SK-N-SH (cell line): ENCODE data around the gene CSTPP1. TPM values are rescaled to one million over a fixed set of nuclear protein-coding genes. Genes with fewer than 3 reads are reported as not detected.

Experiments
- CTCF ChIA-PET: fragments of 300-600, 350-600 bp; formaldehyde crosslinking; extraction: SDS; loops from one replicate; lab custom pipeline; 2021; lab: Yijun Ruan, JAX
- POLR2A ChIA-PET: fragments of 350-600 bp; sonication (Branson Sonifier 250); formaldehyde crosslinking; extraction: SDS; loops from one replicate; lab custom pipeline; 2020; ENCODE audit warnings: antibody characterized with exemption, inconsistent platforms; lab: Yijun Ruan, JAX
- DNase-seq: peaks from one replicate; pipeline ENCODE4 v3.0.0; 2012
- H2AFZ ChIP-seq: fragments of 200-600 bp; sonication (generic); 2 replicates; pipeline ENCODE4 v1.8.1; 2016; ENCODE audit warnings: antibody characterized with exemption, mild to moderate bottlenecking, low read depth
- H3F3A ChIP-seq: fragments of 200-600 bp; sonication (generic); replicated peaks from 2 replicates; pipeline ENCODE3; 2016; ENCODE audit warnings: antibody characterized with exemption, mild to moderate bottlenecking; ENCODE audit not compliant: insufficient read depth
- H3K27ac ChIP-seq, 2 experiments: fragments of 200-500 bp in 1 of 2; fragments of 200-600 bp in 1 of 2; sonication (Bioruptor generic) in 1 of 2; sonication (generic), shearing (Covaris generic) in 1 of 2; 2 replicates each; pipeline versions ENCODE4 v1.5.1 to v1.6.1; 2014 to 2016; ENCODE audit warnings: low read depth in 2 of 2, inconsistent platforms in 1 of 2, low read length in 1 of 2, mild to moderate bottlenecking in 1 of 2, mixed read lengths in 1 of 2
- H3K27me3 ChIP-seq: fragments of 200-600 bp; sonication (generic), shearing (Covaris generic); 2 replicates; pipeline ENCODE4 v1.6.1; 2016; ENCODE audit warnings: mixed run types; ENCODE audit not compliant: insufficient read depth
- H3K36me3 ChIP-seq, 2 experiments: fragments of 200-500 bp in 1 of 2; fragments of 200-600 bp in 1 of 2; sonication (Bioruptor generic) in 1 of 2; sonication (generic) in 1 of 2; replicated peaks in 1 of 2; 2 replicates each; pipeline versions ENCODE3 to v1.5.1; 2014 to 2016; ENCODE audit warnings: low read length in 1 of 2, mild to moderate bottlenecking in 1 of 2; ENCODE audit not compliant: insufficient read depth in 2 of 2, control insufficient read depth in 1 of 2
- H3K4me1 ChIP-seq, 2 experiments: fragments of 200-500 bp in 1 of 2; fragments of 200-600 bp in 1 of 2; sonication (Bioruptor generic) in 1 of 2; sonication (generic), shearing (Covaris generic) in 1 of 2; 2 replicates each; pipeline versions ENCODE4 v1.5.1 to v1.6.1; 2014 to 2016; ENCODE audit warnings: low read depth in 1 of 2, low read length in 1 of 2, mixed run types in 1 of 2; ENCODE audit not compliant: insufficient read depth in 2 of 2, control insufficient read depth in 1 of 2
- H3K4me2 ChIP-seq: fragments of 200-600 bp; sonication (generic), shearing (Covaris generic); 2 replicates; pipeline ENCODE4 v1.6.1; 2017; ENCODE audit warnings: mixed run types
- H3K4me3 ChIP-seq, 2 experiments: fragments of 200-500 bp in 1 of 2; fragments of 200-600 bp in 1 of 2; sonication (Bioruptor generic) in 1 of 2; sonication (generic), shearing (Covaris generic) in 1 of 2; 2 replicates each; pipeline versions ENCODE4 v1.5.1 to v1.8.1; 2014 to 2016; ENCODE audit warnings: low read depth in 2 of 2, inconsistent platforms in 1 of 2, low read length in 1 of 2, mild to moderate bottlenecking in 1 of 2, mixed read lengths in 1 of 2, moderate library complexity in 1 of 2
- H3K79me2 ChIP-seq: fragments of 200-600 bp; sonication (generic); 2 replicates; pipeline ENCODE4 v1.8.1; 2017; ENCODE audit warnings: mild to moderate bottlenecking; ENCODE audit not compliant: insufficient read depth
- H3K9ac ChIP-seq: fragments of 200-600 bp; sonication (generic); 2 replicates; pipeline ENCODE4 v1.6.1; 2017; ENCODE audit warnings: mixed run types
- H3K9me2 ChIP-seq: fragments of 200-600 bp; sonication (generic); 2 replicates; pipeline ENCODE4 v1.6.1; 2017; ENCODE audit warnings: mixed run types
- H3K9me3 ChIP-seq: fragments of 200-600 bp; sonication (generic); 2 replicates; pipeline ENCODE4 v1.6.1; 2017; ENCODE audit warnings: mixed run types, mild to moderate bottlenecking, moderate library complexity
- H4K20me1 ChIP-seq: fragments of 200-600 bp; sonication (generic); 2 replicates; pipeline ENCODE4 v1.6.1; 2017; ENCODE audit warnings: mild to moderate bottlenecking, mixed run types; ENCODE audit not compliant: insufficient read depth
- ELF1 ChIP-seq: IDR thresholded peaks from 2 replicates; pipeline ENCODE4 v1.4.0; 2012
- FOSL2 ChIP-seq: IDR thresholded peaks from 2 replicates; pipeline ENCODE4 v1.4.0; 2012; ENCODE audit warnings: low read depth, mild to moderate bottlenecking, moderate library complexity, borderline replicate concordance
- FOXM1 ChIP-seq: IDR thresholded peaks from 2 replicates; pipeline ENCODE4 v1.4.0; 2012; ENCODE audit warnings: low read depth, mild to moderate bottlenecking
- IRF3 ChIP-seq: fragments of 150-350 bp; IDR thresholded peaks from 2 replicates; pipeline ENCODE4 v1.6.1; 2016; ENCODE audit warnings: mild to moderate bottlenecking, low read depth, low read length
- MAX ChIP-seq: IDR thresholded peaks from 2 replicates; pipeline ENCODE4 v1.4.0; 2012; ENCODE audit warnings: low read depth
- NRF1 ChIP-seq: IDR thresholded peaks from 2 replicates; pipeline ENCODE4 v1.6.1; 2012; ENCODE audit warnings: low read depth, mild to moderate bottlenecking, low read length
- RAD21 ChIP-seq: IDR thresholded peaks from 2 replicates; pipeline ENCODE4 v1.6.1; 2012; ENCODE audit warnings: mild to moderate bottlenecking, low read length
- RCOR1 ChIP-seq: fragments of 150-350 bp; IDR thresholded peaks from 2 replicates; pipeline ENCODE4 v1.6.1; 2017; ENCODE audit warnings: antibody characterized with exemption, low read length
- REST ChIP-seq: IDR thresholded peaks from 2 replicates; pipeline ENCODE4 v1.6.1; 2012; ENCODE audit warnings: mild to moderate bottlenecking, low read depth, low read length, moderate library complexity
- TAF1 ChIP-seq: IDR thresholded peaks from 2 replicates; pipeline ENCODE4 v1.6.1; 2012; ENCODE audit warnings: low read depth, mild to moderate bottlenecking, low read length, moderate library complexity, borderline replicate concordance
- TCF12 ChIP-seq: IDR thresholded peaks from 2 replicates; pipeline ENCODE4 v1.4.0; 2012
- YY1 ChIP-seq: IDR thresholded peaks from 2 replicates; pipeline ENCODE4 v1.4.0; 2012; ENCODE audit warnings: low read depth, mild to moderate bottlenecking
- WGBS: methylation state at CpG from one replicate; pipeline ENCODE4 v1.1.6; 2017; ENCODE audit warnings: low lambda C conversion rate; 5-methylcytosine and 5-hydroxymethylcytosine counted together
- polyA plus RNA-seq, 3 experiments: library from polyadenylated mRNA; depleted of rRNA; stranded (reverse); fragments of >200 nt; gene quantifications; 2 replicates each; pipeline ENCODE4 v1.2.3, GENCODE V29; 2012
- TF ChIP-seq, protein P1 (sequence below): fragments of 200-600 bp; sonication (generic); IDR thresholded peaks from 2 replicates; pipeline ENCODE4 v1.6.1; 2017; ENCODE audit warnings: antibody characterized with exemption, mild to moderate bottlenecking, moderate library complexity

Gene CSTPP1
- polyA plus RNA-seq, 1 of the 3 experiments (the other 2 are of a cell fraction): 85.7 TPM

GRCh38 chr11:46907606-46908005 is 29.0 kb upstream of the CSTPP1 start:
- TF ChIP-seq RCOR1: no peak
- no peak for TF ChIP-seq NRF1
- no peak for TF ChIP-seq REST
- no peak for TF ChIP-seq YY1
- no peak for TF ChIP-seq ELF1
- TF ChIP-seq FOSL2: no peak
- no peak for TF ChIP-seq FOXM1
- no peak for TF ChIP-seq RAD21
- TF ChIP-seq TCF12: no peak
- no peak for TF ChIP-seq MAX
- no peak for TF ChIP-seq TAF1
- TF ChIP-seq, protein P1, sequence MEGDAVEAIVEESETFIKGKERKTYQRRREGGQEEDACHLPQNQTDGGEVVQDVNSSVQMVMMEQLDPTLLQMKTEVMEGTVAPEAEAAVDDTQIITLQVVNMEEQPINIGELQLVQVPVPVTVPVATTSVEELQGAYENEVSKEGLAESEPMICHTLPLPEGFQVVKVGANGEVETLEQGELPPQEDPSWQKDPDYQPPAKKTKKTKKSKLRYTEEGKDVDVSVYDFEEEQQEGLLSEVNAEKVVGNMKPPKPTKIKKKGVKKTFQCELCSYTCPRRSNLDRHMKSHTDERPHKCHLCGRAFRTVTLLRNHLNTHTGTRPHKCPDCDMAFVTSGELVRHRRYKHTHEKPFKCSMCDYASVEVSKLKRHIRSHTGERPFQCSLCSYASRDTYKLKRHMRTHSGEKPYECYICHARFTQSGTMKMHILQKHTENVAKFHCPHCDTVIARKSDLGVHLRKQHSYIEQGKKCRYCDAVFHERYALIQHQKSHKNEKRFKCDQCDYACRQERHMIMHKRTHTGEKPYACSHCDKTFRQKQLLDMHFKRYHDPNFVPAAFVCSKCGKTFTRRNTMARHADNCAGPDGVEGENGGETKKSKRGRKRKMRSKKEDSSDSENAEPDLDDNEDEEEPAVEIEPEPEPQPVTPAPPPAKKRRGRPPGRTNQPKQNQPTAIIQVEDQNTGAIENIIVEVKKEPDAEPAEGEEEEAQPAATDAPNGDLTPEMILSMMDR: no peak
- no peak for TF ChIP-seq IRF3
- TF ChIP-seq, all 33 proteins: peak for 0
- Histone ChIP-seq H3K9me2 (no peaks in the 10 kb centered on the region), H3K27me3 (no peaks in the 10 kb centered on the region), H3K4me1 (peaks cover 4 to 7% of the 10 kb centered on the region in 2 experiments; a peak in 2 of 4 replicates), H3K9me3 (no peaks in the 10 kb centered on the region), H3K27ac (no peak overlapping the region), H2AFZ (no peak overlapping the region), H4K20me1 (no peaks in the 10 kb centered on the region), H3F3A (no peaks in the 10 kb centered on the region), H3K9ac (no peak overlapping the region), H3K36me3 (no peaks in the 10 kb centered on the region), H3K4me3 (no peak overlapping the region), H3K79me2 (peaks cover 19% of the 10 kb centered on the region; the same call in 1 of the 2 replicates), H3K4me2 (no peak overlapping the region)
- ChIA-PET POLR2A (interaction anchor here (0.6 kb wide), 1 partner anchor 154 kb away, joined by 3 read pairs; no protein-coding TSS in a partner anchor), CTCF (interaction anchor here (0.8 to 2.7 kb wide), 7 partner anchors 9 to 447 kb away, joined by 3 to 22 read pairs (median 3); no protein-coding TSS in a partner anchor)
- 99% methylated on average over 4 of the region's 4 CpGs for WGBS
- no peak for DNase-seq
